ENCODE data around the gene ZNF488.

Gene ZNF488

DNA sequence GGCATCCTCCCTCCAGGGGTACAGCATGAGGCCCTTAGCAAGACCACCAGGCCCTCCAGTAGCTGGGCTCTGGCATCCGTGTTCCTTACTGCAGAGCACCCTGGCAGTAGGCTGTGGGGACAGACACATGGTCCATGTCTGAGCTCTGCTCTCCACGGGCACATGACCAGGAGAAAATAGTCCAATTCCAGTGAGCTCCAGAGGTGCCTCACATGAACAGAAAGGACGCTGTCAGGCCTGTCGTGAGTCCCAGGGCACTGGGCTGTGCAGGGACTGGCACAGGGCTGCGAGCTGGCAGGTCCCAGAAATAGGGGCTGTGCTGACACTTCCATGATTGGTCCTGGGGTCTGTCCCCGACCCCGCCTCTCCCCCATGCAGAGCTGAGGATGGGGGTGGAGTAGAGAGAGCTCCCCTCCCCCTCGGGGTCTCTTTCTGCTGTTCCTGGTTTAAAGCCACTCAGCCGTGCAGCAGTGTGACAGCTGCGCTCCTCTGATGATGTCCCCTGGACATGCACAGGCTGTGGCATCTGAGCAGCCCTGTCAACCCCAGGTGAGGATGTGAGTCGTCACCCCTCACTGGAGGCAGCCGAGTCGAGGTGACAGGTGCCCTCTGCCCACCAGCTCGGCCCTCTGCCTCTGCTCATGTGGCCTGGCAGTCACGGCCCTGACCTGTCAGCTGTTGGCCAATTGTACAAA is 25.2 kb upstream of the ZNF488 start:
- TF ChIP-seq, protein P1, sequence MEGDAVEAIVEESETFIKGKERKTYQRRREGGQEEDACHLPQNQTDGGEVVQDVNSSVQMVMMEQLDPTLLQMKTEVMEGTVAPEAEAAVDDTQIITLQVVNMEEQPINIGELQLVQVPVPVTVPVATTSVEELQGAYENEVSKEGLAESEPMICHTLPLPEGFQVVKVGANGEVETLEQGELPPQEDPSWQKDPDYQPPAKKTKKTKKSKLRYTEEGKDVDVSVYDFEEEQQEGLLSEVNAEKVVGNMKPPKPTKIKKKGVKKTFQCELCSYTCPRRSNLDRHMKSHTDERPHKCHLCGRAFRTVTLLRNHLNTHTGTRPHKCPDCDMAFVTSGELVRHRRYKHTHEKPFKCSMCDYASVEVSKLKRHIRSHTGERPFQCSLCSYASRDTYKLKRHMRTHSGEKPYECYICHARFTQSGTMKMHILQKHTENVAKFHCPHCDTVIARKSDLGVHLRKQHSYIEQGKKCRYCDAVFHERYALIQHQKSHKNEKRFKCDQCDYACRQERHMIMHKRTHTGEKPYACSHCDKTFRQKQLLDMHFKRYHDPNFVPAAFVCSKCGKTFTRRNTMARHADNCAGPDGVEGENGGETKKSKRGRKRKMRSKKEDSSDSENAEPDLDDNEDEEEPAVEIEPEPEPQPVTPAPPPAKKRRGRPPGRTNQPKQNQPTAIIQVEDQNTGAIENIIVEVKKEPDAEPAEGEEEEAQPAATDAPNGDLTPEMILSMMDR (conservative IDR thresholded peaks at IDR 0.05; ENCODE audit: low read depth, low read length), result no peak
- DNase-seq (ENCODE audit: low read depth), result no peak
- no peak overlapping the region for H3K4me3 ChIP-seq (ENCODE audit: low read depth, low read length)

DNA sequence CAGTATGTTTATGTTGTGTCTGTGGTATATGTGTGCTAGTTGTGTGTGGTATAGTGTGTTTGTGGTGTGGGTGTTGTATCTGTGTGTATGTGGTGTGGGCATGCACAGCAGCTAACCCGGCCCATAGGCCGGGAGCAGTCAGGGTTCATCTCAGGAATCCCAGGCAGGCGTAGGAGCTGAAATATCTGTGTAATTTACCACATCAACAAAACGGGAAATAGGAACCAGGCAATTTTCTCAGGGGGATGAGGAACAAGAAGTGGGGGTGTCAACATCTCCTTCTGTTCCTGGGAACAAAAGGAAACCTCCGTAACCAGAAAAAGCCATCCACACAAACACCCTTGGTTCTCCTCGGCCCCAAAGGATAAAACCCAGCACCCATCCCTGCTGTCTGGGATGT is 24.5 kb upstream of the ZNF488 start:
- DNase-seq (ENCODE audit: low read depth), result peak; percentile 59
- TF ChIP-seq, protein P1 (conservative IDR thresholded peaks at IDR 0.05; ENCODE audit: low read depth, low read length), result no peak
- no peak overlapping the region for H3K4me3 ChIP-seq (ENCODE audit: low read depth, low read length)

DNA sequence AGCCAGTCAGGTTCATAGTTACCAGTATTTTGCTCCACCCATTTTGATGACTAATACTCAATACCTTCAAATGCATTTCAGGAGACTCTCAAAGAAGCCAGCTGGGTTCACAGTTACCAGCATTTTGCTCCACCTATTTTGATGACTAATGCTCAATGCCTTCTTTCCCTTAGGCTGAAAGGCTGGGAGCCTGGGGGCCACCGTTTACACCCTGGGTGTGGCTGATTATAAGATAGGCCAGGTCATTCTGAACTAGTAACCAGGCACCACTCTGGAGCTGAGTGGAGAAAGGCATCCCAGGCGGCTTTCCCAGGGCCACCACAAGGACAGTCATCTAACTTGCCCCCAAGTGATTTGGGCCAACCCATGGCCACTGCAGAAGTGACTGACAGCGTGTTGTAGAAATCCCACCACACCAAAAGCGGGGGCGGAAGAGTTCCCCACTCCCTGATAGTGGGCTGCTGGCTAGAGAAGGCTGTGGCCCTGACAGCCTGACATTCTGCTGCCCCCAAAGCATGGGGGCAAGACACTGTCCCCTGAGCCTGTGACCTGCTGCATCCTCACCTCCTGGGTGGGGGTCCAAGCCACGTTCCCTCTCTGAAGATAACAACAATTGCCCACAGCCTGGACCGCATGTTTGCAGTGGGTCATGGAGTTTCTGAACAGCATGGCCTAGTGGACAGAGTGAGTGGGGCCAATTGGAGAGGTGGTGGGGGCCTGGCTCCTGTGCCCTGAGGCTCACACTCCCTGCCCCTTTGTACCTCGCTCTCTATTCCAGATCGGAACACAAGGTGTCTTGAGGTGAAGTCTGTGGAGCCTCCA is 23.0 kb upstream of the ZNF488 start:
- TF ChIP-seq, protein P1 (conservative IDR thresholded peaks at IDR 0.05; ENCODE audit: low read depth, low read length), result no peak
- peak; percentile 79 for DNase-seq (ENCODE audit: low read depth)
- no peak overlapping the region for H3K4me3 ChIP-seq (ENCODE audit: low read depth, low read length)

DNA sequence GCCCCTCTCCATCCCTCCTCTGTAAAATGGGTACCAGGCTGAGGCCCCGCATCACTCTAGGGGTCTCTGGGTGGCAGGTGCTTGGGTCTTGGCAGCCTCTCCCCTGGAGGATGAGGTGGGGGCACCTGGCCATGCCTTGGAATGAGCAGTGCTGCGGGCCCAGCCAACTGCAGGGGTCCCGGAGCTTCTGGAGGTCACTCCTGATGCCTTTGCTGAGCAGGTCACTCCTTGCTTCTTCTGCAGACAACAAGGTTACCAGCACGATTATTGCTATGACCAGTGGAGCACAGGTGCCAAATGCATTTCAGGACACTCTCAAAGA is 22.4 kb upstream of the ZNF488 start:
- no peak for DNase-seq (ENCODE audit: low read depth)
- TF ChIP-seq, protein P1 (conservative IDR thresholded peaks at IDR 0.05; ENCODE audit: low read depth, low read length), result no peak
- H3K4me3 ChIP-seq (ENCODE audit: low read depth, low read length), result no peak overlapping the region

DNA sequence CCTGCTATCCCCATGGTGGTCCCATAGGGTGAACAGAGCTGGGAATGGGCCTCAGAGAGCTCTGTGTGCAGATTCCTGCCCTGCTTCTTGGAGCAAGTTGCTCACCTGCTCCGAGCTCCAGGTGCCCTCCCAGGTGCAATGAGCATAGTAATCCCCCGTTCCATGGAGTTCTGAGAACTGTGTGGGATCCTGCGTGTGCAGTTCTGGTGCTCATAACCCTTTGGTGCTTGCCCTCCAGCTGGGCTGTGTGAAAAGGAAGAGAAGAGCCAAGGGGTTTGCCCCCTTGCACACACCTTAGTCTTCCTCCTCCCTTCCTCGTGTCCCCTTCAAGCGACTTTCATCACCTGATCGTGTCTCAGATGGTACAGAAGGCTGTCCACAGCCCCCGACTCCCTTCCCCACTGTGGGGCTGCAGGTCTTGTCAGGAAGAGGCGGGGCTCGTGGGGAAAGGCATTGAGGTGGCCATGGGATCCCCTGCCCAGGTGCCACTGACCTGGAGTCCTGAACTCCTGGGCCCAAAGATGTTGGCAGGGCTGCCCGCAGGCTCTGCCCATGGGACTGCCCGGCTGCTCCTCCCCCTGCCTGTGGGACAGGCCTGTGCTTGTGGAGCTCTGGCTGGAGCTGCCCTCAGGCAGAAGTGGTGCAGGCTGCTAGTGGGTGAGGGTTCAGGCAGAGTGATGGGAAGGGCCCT is 21.9 kb upstream of the ZNF488 start:
- DNase-seq (ENCODE audit: low read depth), result no peak
- TF ChIP-seq, protein P1 (conservative IDR thresholded peaks at IDR 0.05; ENCODE audit: low read depth, low read length), result no peak
- H3K4me3 ChIP-seq (ENCODE audit: low read depth, low read length), result no peak overlapping the region

DNA sequence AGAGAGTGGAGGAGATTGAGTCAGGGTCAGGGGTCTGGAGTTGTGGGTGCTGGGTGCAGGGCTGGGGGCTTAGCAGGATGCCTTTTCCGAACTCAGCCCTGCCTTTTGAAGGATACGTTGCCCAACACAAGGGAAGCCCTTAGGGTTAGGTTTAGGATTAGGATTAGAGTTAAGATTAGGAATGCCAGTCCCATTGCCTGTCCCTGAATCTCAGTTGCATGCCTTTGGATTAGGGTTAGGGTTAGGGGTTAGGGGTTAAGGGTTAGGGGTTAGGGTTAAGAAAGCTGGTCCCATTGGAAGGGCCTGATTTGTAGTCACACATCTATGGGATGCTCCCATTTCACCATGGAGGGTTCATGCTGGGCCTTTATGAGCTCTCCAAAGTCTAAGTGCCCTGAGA is 20.8 kb upstream of the ZNF488 start:
- DNase-seq (ENCODE audit: low read depth), result no peak
- H3K4me3 ChIP-seq (ENCODE audit: low read depth, low read length), result no peak overlapping the region
- TF ChIP-seq, protein P1 (conservative IDR thresholded peaks at IDR 0.05; ENCODE audit: low read depth, low read length), result no peak
